Caco-2 (cell line): ENCODE measurements around the gene TOM1L1. TPM values are rescaled to one million over a fixed set of nuclear protein-coding genes. Genes with fewer than 3 reads are reported as not detected.

ENCODE experiments used
- BruUV-seq: library from RNA; stranded (reverse); fragments of 400-500 nt; replicated peaks from 2 replicates; lab custom pipeline; 2021; lab: Mats Ljungman, UMichigan
- CTCF ChIA-PET: fragments of 300-600 bp; sonication (Branson Sonifier 250); formaldehyde crosslinking; loops from one replicate; lab custom pipeline; 2022; ENCODE audit warnings: antibody characterized with exemption; lab: Charles Lee
- POLR2A ChIA-PET: fragments of 300-600 bp; sonication (Branson Sonifier 250); formaldehyde crosslinking; loops from one replicate; lab custom pipeline; 2022; ENCODE audit warnings: antibody characterized with exemption; lab: Charles Lee
- DNase-seq, 2 experiments: peaks; one replicate each; pipeline versions ENCODE4 v3.0.0 to v3.0.0-alpha.2; 2020 to 2022
- H3K27me3 ChIP-seq: replicated peaks from 2 replicates; pipeline ENCODE4 v1.6.0; 2011; ENCODE audit warnings: low read length; ENCODE audit not compliant: control insufficient read depth, insufficient read depth
- H3K36me3 ChIP-seq: 2 replicates; pipeline ENCODE4 v1.5.1; 2011; ENCODE audit warnings: low read length; ENCODE audit not compliant: control insufficient read depth, insufficient read depth
- H3K4me1 ChIP-seq: fragments of 250-450 bp; sonication (Bioruptor Pico); 2 replicates; pipeline ENCODE4 v1.5.1; 2020; ENCODE audit warnings: mild to moderate bottlenecking
- H3K4me3 ChIP-seq: 2 replicates; pipeline ENCODE4 v1.5.1; 2011; ENCODE audit warnings: low read depth, mild to moderate bottlenecking, control low read depth, low read length
- H3K9me3 ChIP-seq: fragments of 250-450 bp; sonication (Bioruptor Pico); 2 replicates; pipeline ENCODE4 v1.5.1; 2020; ENCODE audit warnings: mild to moderate bottlenecking, moderate library complexity
- H3K27ac Mint-ChIP-seq: one replicate; pipeline ENCODE4 v1.8.0; 2022; ENCODE audit warnings: mixed read lengths; ENCODE audit not compliant: unreplicated experiment
- H3K27me3 Mint-ChIP-seq: one replicate; pipeline ENCODE4 v1.8.0; 2022; ENCODE audit warnings: mixed read lengths; ENCODE audit not compliant: insufficient read depth, unreplicated experiment
- H3K36me3 Mint-ChIP-seq: one replicate; pipeline ENCODE4 v1.8.0; 2022; ENCODE audit warnings: mild to moderate bottlenecking, mixed read lengths; ENCODE audit not compliant: insufficient read depth, unreplicated experiment
- H3K4me1 Mint-ChIP-seq: one replicate; pipeline ENCODE4 v1.8.0; 2022; ENCODE audit warnings: low read depth, mixed read lengths; ENCODE audit not compliant: unreplicated experiment
- H3K4me3 Mint-ChIP-seq: one replicate; pipeline ENCODE4 v1.8.0; 2022; ENCODE audit warnings: mild to moderate bottlenecking, moderate library complexity, mixed read lengths; ENCODE audit not compliant: unreplicated experiment
- H3K9me3 Mint-ChIP-seq: one replicate; pipeline ENCODE4 v1.8.0; 2022; ENCODE audit warnings: mixed read lengths; ENCODE audit not compliant: unreplicated experiment
- CTCF ChIP-seq, 2 experiments: fragments of 200-600 bp in 1 of 2; IDR thresholded peaks; 1 replicate in 1 of 2; 2 replicates in 1 of 2; pipeline versions ENCODE4 v1.5.1 to v1.8.0; 2011 to 2022; ENCODE audit warnings: antibody characterized with exemption in 1 of 2, control low read depth in 1 of 2, inconsistent platforms in 1 of 2, low read depth in 1 of 2, low read length in 1 of 2, mild to moderate bottlenecking in 1 of 2, moderate library complexity in 1 of 2; ENCODE audit not compliant: insufficient read depth in 1 of 2, severe bottlenecking in 1 of 2, unreplicated experiment in 1 of 2
- intact Hi-C: fragments of 100-400 bp; cut with micrococcal nuclease; formaldehyde crosslinking; loops from one replicate; pipeline ENCODE4 v1.10.0; 2022; ENCODE audit not compliant: unreplicated experiment
- total RNA-seq: library from RNA; stranded (reverse); gene quantifications from 2 replicates; pipeline ENCODE4 v1.2.3, GENCODE V29; 2022

TOM1L1 gene
- total RNA-seq, 1 experiment from 2014 or later: 48.7 TPM

GRCh38 chr17:54909766-54910165, 9.1 kb downstream of the TOM1L1 start:
- no peak overlapping the region for H3K27ac Mint-ChIP-seq
- no peaks in the 10 kb centered on the region for H3K4me1 Mint-ChIP-seq
- no peak for DNase-seq
- ChIA-PET CTCF (no interaction called here), POLR2A (no interaction called here)
- TF ChIP-seq CTCF (IDR thresholded peaks at IDR 0.05; ENCODE audit: insufficient read depth in 1 of 2, low read depth in 1 of 2, low read length in 1 of 2, severe bottlenecking in 1 of 2, unreplicated experiment in 1 of 2): no peak
- H3K9me3 Mint-ChIP-seq: no peaks in the 10 kb centered on the region
- H3K27me3 ChIP-seq: no peaks in the 10 kb centered on the region
- peaks cover 2% of the 10 kb centered on the region; the same call in 1 of the 2 replicates for H3K36me3 ChIP-seq
- BruUV-seq: no TSS peak
- intact Hi-C loops: no loop called here
- H3K4me3 Mint-ChIP-seq: no peak overlapping the region
- no peaks in the 10 kb centered on the region for H3K9me3 ChIP-seq
- peaks cover 37% of the 10 kb centered on the region for H3K36me3 Mint-ChIP-seq
- no peak overlapping the region for H3K4me3 ChIP-seq
- H3K4me1 ChIP-seq: no peaks in the 10 kb centered on the region
- no peaks in the 10 kb centered on the region for H3K27me3 Mint-ChIP-seq

- H3K4me3 Mint-ChIP-seq: no peak overlapping the region
- H3K36me3 ChIP-seq: peaks cover 4% of the 10 kb centered on the region; the same call in 1 of the 2 replicates
- POLR2A ChIA-PET: no interaction called here
- intact Hi-C loops: no loop called here
- CTCF ChIA-PET: no interaction called here
- H3K4me1 ChIP-seq: no peaks in the 10 kb centered on the region
- peaks cover 60% of the 10 kb centered on the region for H3K36me3 Mint-ChIP-seq
- H3K4me3 ChIP-seq: no peak overlapping the region
- DNase-seq: no peak
- no peaks in the 10 kb centered on the region for H3K27me3 ChIP-seq
- peaks cover 10% of the 10 kb centered on the region for H3K9me3 ChIP-seq
- H3K4me1 Mint-ChIP-seq: no peaks in the 10 kb centered on the region
- no TSS peak for BruUV-seq
- no peak overlapping the region for H3K27ac Mint-ChIP-seq
- peaks cover 29% of the 10 kb centered on the region for H3K9me3 Mint-ChIP-seq
- TF ChIP-seq CTCF (IDR thresholded peaks at IDR 0.05; ENCODE audit: insufficient read depth in 1 of 2, low read depth in 1 of 2, low read length in 1 of 2, severe bottlenecking in 1 of 2, unreplicated experiment in 1 of 2): no peak
- no peaks in the 10 kb centered on the region for H3K27me3 Mint-ChIP-seq
Observed at GRCh38 chr17:54916721-54917120, 16.1 kb downstream of the TOM1L1 start.

GRCh38 chr17:54919425-54919824, 18.8 kb downstream of the TOM1L1 start:
- ChIA-PET CTCF (interaction anchor here (1.0 kb wide), 1 partner anchor 19 kb away, joined by 3 read pairs; the partner anchor contains the start of gene TOM1L1), POLR2A (no interaction called here)
- intact Hi-C loops: no loop called here
- Mint-ChIP-seq H3K27ac (no peak overlapping the region), H3K4me1 (no peaks in the 10 kb centered on the region), H3K4me3 (no peak overlapping the region), H3K36me3 (peaks cover 53% of the 10 kb centered on the region), H3K27me3 (no peaks in the 10 kb centered on the region), H3K9me3 (peaks cover 29% of the 10 kb centered on the region)
- DNase-seq: no peak
- 0 out of 2 replicates have a peak, but pooled peaks cover 2% of the 10 kb centered on the region for H3K36me3 ChIP-seq
- H3K27me3 ChIP-seq: no peaks in the 10 kb centered on the region
- no peak for TF ChIP-seq CTCF (IDR thresholded peaks at IDR 0.05; ENCODE audit: insufficient read depth in 1 of 2, low read depth in 1 of 2, low read length in 1 of 2, severe bottlenecking in 1 of 2, unreplicated experiment in 1 of 2)
- H3K4me3 ChIP-seq: no peak overlapping the region
- no TSS peak for BruUV-seq
- peaks cover 10% of the 10 kb centered on the region for H3K9me3 ChIP-seq
- no peaks in the 10 kb centered on the region for H3K4me1 ChIP-seq
